Right renal cortex interstitium (tissue), 3 donors: ENCODE results near the gene PROSER1. TPM values are rescaled to one million over a fixed set of nuclear protein-coding genes. Genes with fewer than 3 reads are reported as not detected.
"Not testable (repeated sequence)": the region's sequence is repeated elsewhere in the genome, so short reads cannot be mapped to it uniquely, and the experiment has no call there.

ENCODE experiments used
- DNase-seq, 3 donors: peaks; one replicate each; pipeline ENCODE4 v3.0.0-alpha.2; 2013; ENCODE audit warnings: low read depth in 3 of 3, low spot score in 2 of 3
- polyA plus RNA-seq, 3 donors: library from polyadenylated mRNA; unstranded; fragments of 120-200 nt; gene quantifications; one replicate each; pipeline ENCODE4 v1.2.1, GENCODE V29; 2013; ENCODE audit not compliant: insufficient read length in 3 of 3

The PROSER1 gene
- polyA plus RNA-seq, 3 donors: 31.4 to 33.7 (median 31.4) TPM

- no peak for DNase-seq
These were observed 5.7 kb downstream of the PROSER1 start for GRCh38 chr13:39032150-39032549.

GRCh38 chr13:39025433-39025839 is 12.5 kb downstream of the PROSER1 start:
- DNase-seq: no peak

- no peak for DNase-seq
These were observed 14.1 kb downstream of the PROSER1 start for GRCh38 chr13:39023761-39024160.

GRCh38 chr13:39023316-39023715 is 14.6 kb downstream of the PROSER1 start:
- no peak for DNase-seq

GRCh38 chr13:39020853-39021462 is 16.9 kb downstream of the PROSER1 start:
- no peak for DNase-seq

GRCh38 chr13:39016787-39017186 is 21.1 kb downstream of the PROSER1 start:
- no peak for DNase-seq

- no peak for DNase-seq
These were observed 21.8 kb downstream of the PROSER1 start for GRCh38 chr13:39016087-39016486.

- DNase-seq: no peak
These were observed 24.4 kb downstream of the PROSER1 start for GRCh38 chr13:39013462-39013861.

GRCh38 chr13:39012608-39013007 is 25.3 kb downstream of the PROSER1 start:
- DNase-seq: no peak

GRCh38 chr13:39006371-39007111 is 31.3 kb downstream of the PROSER1 start:
- not testable (repeated sequence) for DNase-seq

GRCh38 chr13:38998739-38999138 is 39.1 kb downstream of the PROSER1 start:
- DNase-seq: no peak

- DNase-seq: no peak
These were observed 44.5 kb downstream of the PROSER1 start for GRCh38 chr13:38993381-38993780.

- no peak for DNase-seq
These were observed 47.2 kb downstream of the PROSER1 start, which contains the start of gene STOML3 for GRCh38 chr13:38990693-38991092. TSS of gene STOML3 (minus strand) at chr13:38990831. CDS start at chr13:38990721, 110 bp downstream.

GRCh38 chr13:38981096-38981495 is 56.8 kb downstream of the PROSER1 start:
- no peak for DNase-seq

- no peak for DNase-seq
These were observed 57.2 kb downstream of the PROSER1 start for GRCh38 chr13:38980750-38981078.

GRCh38 chr13:38979891-38980749 is 57.8 kb downstream of the PROSER1 start:
- peak in 1 of 3 donors; percentile 12 for DNase-seq

- DNase-seq: no peak
These were observed 67.4 kb downstream of the PROSER1 start for GRCh38 chr13:38970380-38971051.

- DNase-seq: no peak
These were observed 68.7 kb downstream of the PROSER1 start for GRCh38 chr13:38969187-38969586.

GRCh38 chr13:38967446-38967845 is 70.4 kb downstream of the PROSER1 start:
- no peak for DNase-seq

GRCh38 chr13:38965281-38965680 is 72.6 kb downstream of the PROSER1 start:
- DNase-seq: no peak

- DNase-seq: no peak
These were observed 77.7 kb downstream of the PROSER1 start for GRCh38 chr13:38960175-38960574.
